ENCODE results near the gene GAK. TPM values are rescaled to one million over a fixed set of nuclear protein-coding genes. Genes with fewer than 3 reads are reported as not detected.

The GAK gene
- total RNA-seq, 2 donors from 2014 or later: 104 to 121 TPM

DNA sequence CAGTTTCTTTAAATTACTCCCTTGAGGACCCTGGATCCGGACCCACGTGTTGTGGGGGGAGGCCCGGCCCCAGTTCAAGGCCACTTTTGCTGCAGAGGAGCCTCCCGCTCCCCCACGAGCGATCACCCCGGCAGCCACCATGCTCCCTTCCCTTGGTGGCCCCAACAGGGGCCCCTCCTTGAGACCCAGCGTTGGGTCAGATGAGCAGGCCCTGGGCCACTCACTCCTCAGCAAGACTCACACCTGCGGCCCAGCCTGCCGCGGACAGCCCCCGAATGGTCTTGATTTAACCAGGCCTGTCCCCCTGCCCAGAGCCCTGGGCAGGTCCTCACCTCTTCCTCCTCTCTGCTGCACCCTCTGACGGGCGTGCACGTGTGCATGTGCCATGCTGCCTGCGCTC is 110.5 kb downstream of the GAK start:
- no peaks in the 10 kb centered on the region for H3K4me1 Mint-ChIP-seq
- Histone ChIP-seq H3K27ac (ENCODE audit: low read depth, low read length) (no peak overlapping the region), H3K9me3 (ENCODE audit: control insufficient read depth, low read length) (no peaks in the 10 kb centered on the region), H3K36me3 (ENCODE audit: control insufficient read depth, insufficient read depth, low read length) (no peaks in the 10 kb centered on the region), H3K4me1 (ENCODE audit: control insufficient read depth, insufficient read depth, low read length) (peaks cover 2% of the 10 kb centered on the region), H3K27me3 (ENCODE audit: control insufficient read depth, insufficient read depth, low read length, poor library complexity, severe bottlenecking) (peaks cover 81% of the 10 kb centered on the region), H3K9ac (ENCODE audit: extremely low read depth, low read length, poor library complexity, severe bottlenecking) (no peak overlapping the region), H3K4me3 (ENCODE audit: low read length) (no peak overlapping the region)
- TF ChIP-seq, protein P1, sequence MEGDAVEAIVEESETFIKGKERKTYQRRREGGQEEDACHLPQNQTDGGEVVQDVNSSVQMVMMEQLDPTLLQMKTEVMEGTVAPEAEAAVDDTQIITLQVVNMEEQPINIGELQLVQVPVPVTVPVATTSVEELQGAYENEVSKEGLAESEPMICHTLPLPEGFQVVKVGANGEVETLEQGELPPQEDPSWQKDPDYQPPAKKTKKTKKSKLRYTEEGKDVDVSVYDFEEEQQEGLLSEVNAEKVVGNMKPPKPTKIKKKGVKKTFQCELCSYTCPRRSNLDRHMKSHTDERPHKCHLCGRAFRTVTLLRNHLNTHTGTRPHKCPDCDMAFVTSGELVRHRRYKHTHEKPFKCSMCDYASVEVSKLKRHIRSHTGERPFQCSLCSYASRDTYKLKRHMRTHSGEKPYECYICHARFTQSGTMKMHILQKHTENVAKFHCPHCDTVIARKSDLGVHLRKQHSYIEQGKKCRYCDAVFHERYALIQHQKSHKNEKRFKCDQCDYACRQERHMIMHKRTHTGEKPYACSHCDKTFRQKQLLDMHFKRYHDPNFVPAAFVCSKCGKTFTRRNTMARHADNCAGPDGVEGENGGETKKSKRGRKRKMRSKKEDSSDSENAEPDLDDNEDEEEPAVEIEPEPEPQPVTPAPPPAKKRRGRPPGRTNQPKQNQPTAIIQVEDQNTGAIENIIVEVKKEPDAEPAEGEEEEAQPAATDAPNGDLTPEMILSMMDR (conservative IDR thresholded peaks at IDR 0.05): no peak
- WGBS, 2 experiments (ENCODE audit: insufficient coverage in 1 of 2, insufficient read length in 1 of 2): 85 to 86% methylated on average over 14 to 16 of the region's 16 CpGs
- no peaks in the 10 kb centered on the region for H3K9me3 Mint-ChIP-seq
- peaks cover 78% of the 10 kb centered on the region for H3K27me3 Mint-ChIP-seq (ENCODE audit: insufficient read depth)
- no peak overlapping the region for H3K4me3 Mint-ChIP-seq
- DNase-seq: peak; percentile 35
- no peaks in the 10 kb centered on the region for H3K36me3 Mint-ChIP-seq (ENCODE audit: low read depth)
- no peak overlapping the region for H3K27ac Mint-ChIP-seq

DNA sequence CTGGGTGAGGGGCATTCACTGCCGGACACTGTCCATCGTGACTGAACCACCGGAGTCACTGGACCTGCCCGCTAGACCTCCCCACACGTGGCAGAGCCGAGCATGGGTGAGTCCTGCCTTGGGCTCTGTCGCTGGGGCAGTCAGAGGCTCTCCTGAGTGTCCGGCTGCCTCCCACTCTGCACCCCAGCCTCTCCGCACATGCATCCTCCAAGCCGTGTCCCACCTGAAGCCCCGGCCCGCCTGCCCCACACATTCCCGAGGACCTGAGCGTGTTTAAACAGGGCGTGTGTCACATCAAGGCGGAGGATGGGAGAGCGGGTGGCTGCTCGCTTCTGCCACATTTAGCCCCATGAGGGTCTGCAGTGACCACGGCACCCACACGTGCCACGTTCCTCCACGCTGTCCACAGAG is 110.9 kb downstream of the GAK start:
- Mint-ChIP-seq H3K4me3 (no peak overlapping the region), H3K36me3 (ENCODE audit: low read depth) (no peaks in the 10 kb centered on the region), H3K9me3 (no peaks in the 10 kb centered on the region), H3K27me3 (ENCODE audit: insufficient read depth) (peaks cover 81% of the 10 kb centered on the region), H3K27ac (no peak overlapping the region), H3K4me1 (no peaks in the 10 kb centered on the region)
- H3K27ac ChIP-seq (ENCODE audit: low read depth, low read length): no peak overlapping the region
- H3K27me3 ChIP-seq (ENCODE audit: control insufficient read depth, insufficient read depth, low read length, poor library complexity, severe bottlenecking): peaks cover 83% of the 10 kb centered on the region
- H3K4me1 ChIP-seq (ENCODE audit: control insufficient read depth, insufficient read depth, low read length): peaks cover 2% of the 10 kb centered on the region
- H3K4me3 ChIP-seq (ENCODE audit: low read length): no peak overlapping the region
- TF ChIP-seq, protein P1 (conservative IDR thresholded peaks at IDR 0.05): no peak
- no peak overlapping the region for H3K9ac ChIP-seq (ENCODE audit: extremely low read depth, low read length, poor library complexity, severe bottlenecking)
- no peaks in the 10 kb centered on the region for H3K9me3 ChIP-seq (ENCODE audit: control insufficient read depth, low read length)
- DNase-seq: peak; percentile 35
- no peaks in the 10 kb centered on the region for H3K36me3 ChIP-seq (ENCODE audit: control insufficient read depth, insufficient read depth, low read length)
- 85 to 86% methylated on average over 20 to 22 of the region's 22 CpGs for WGBS, 2 experiments (ENCODE audit: insufficient coverage in 1 of 2, insufficient read length in 1 of 2)

DNA sequence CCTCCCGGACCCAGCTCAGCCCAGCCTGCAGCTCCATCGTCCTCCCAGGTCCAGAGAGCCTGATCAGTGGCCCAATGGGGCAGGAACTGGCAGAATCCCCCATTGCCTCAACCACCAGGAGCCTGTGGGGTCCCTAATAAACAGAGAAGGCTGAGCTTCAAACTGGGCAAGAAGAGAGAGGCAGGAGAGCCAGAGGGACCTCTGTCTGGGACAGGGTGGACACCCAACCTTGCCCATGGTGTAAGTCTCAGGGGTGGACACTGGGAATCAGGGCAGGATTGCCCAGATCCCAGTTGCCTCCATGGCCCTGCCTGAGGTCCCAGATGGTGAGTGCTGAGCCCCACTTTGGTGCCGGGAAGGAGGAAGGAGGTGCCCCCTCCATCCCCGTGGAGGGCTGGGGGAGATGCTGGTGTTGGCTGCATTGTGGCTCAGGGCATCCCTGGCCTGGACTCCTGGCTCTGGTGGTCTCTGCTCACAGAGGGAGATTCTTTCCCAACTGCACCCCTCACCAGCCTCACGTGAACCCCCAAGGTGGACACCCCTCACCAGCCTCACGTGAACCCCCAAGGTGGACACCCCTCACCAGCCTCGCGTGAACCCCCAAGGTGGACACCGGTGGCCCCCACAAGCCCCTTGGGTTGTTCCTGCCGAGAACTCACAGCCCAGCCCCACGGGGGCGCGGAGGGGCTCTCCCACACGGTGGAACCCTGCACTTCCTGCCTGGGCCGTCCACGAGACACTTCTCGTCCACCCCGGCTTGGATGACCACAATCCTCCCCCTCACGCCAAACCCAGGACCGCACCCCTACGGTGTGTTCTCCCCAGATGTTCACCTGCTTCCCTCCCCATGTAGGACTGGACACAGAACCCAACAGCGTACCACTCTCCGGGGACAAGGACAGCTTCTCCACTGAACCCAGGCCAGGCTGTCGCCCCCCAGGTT is 111.6 kb downstream of the GAK start:
- no peak overlapping the region for H3K4me3 ChIP-seq (ENCODE audit: low read length)
- DNase-seq: peak; percentile 30
- no peak overlapping the region for H3K27ac Mint-ChIP-seq
- no peak overlapping the region for H3K9ac ChIP-seq (ENCODE audit: extremely low read depth, low read length, poor library complexity, severe bottlenecking)
- H3K27ac ChIP-seq (ENCODE audit: low read depth, low read length): no peak overlapping the region
- TF ChIP-seq, protein P1 (conservative IDR thresholded peaks at IDR 0.05): no peak
- peaks cover 2% of the 10 kb centered on the region for H3K4me1 ChIP-seq (ENCODE audit: control insufficient read depth, insufficient read depth, low read length)
- no peaks in the 10 kb centered on the region for H3K36me3 Mint-ChIP-seq (ENCODE audit: low read depth)
- H3K9me3 ChIP-seq (ENCODE audit: control insufficient read depth, low read length): no peaks in the 10 kb centered on the region
- 76 to 87% methylated on average over 12 to 24 of the region's 24 CpGs for WGBS, 2 experiments (ENCODE audit: insufficient coverage in 1 of 2, insufficient read length in 1 of 2)
- peaks cover 85% of the 10 kb centered on the region for H3K27me3 Mint-ChIP-seq (ENCODE audit: insufficient read depth)
- no peak overlapping the region for H3K4me3 Mint-ChIP-seq
- peaks cover 88% of the 10 kb centered on the region for H3K27me3 ChIP-seq (ENCODE audit: control insufficient read depth, insufficient read depth, low read length, poor library complexity, severe bottlenecking)
- H3K9me3 Mint-ChIP-seq: no peaks in the 10 kb centered on the region
- no peaks in the 10 kb centered on the region for H3K36me3 ChIP-seq (ENCODE audit: control insufficient read depth, insufficient read depth, low read length)
- H3K4me1 Mint-ChIP-seq: no peaks in the 10 kb centered on the region
